Neural cell (in vitro differentiated cells): Measurements from ENCODE around the gene FBXO30. TPM values are rescaled to one million over a fixed set of nuclear protein-coding genes. Genes with fewer than 3 reads are reported as not detected.

Source experiments
- H2AFZ ChIP-seq: fragments of 200-600, 300-800 bp; sonication (generic), shearing (Covaris generic); 2 replicates; pipeline ENCODE4 v1.6.0; 2014; ENCODE audit warnings: low read depth, mild to moderate bottlenecking, antibody characterized with exemption, low read length, moderate library complexity
- H3F3A ChIP-seq: fragments of 200-600 bp; shearing (Covaris generic); 2 replicates; pipeline ENCODE4 v1.6.1; 2016; ENCODE audit warnings: mild to moderate bottlenecking, moderate library complexity, mixed read lengths, antibody characterized with exemption, low read length; ENCODE audit not compliant: insufficient read depth, poor library complexity, severe bottlenecking
- H3K27ac ChIP-seq: fragments of 200-600, 300-800 bp; sonication (generic), shearing (Covaris generic); 2 replicates; pipeline ENCODE4 v1.5.1; 2014; ENCODE audit warnings: mild to moderate bottlenecking, low read length, moderate library complexity
- H3K27me3 ChIP-seq: fragments of 300-800, 200-600 bp; sonication (generic), shearing (Covaris generic); 2 replicates; pipeline ENCODE4 v1.6.0; 2014; ENCODE audit warnings: mild to moderate bottlenecking, low read depth, low read length, moderate library complexity; ENCODE audit not compliant: insufficient read depth
- H3K36me3 ChIP-seq: fragments of 300-800, 200-600 bp; sonication (generic), shearing (Covaris generic); 2 replicates; pipeline ENCODE4 v1.5.1; 2014; ENCODE audit warnings: mild to moderate bottlenecking, antibody characterized with exemption, low read length, moderate library complexity; ENCODE audit not compliant: insufficient read depth
- H3K4me2 ChIP-seq: fragments of 300-800, 200-600 bp; sonication (generic), shearing (Covaris generic); 2 replicates; pipeline ENCODE4 v1.6.0; 2014; ENCODE audit warnings: mild to moderate bottlenecking, low read length
- H3K4me3 ChIP-seq: fragments of 300-800, 200-600 bp; sonication (generic), shearing (Covaris generic); 2 replicates; pipeline ENCODE4 v1.5.1; 2014; ENCODE audit warnings: mild to moderate bottlenecking, low read length, moderate library complexity
- H3K79me2 ChIP-seq: fragments of 200-600 bp; shearing (Covaris generic); replicated peaks from 2 replicates; pipeline ENCODE4 v1.6.0; 2014; ENCODE audit warnings: mild to moderate bottlenecking, low read length, moderate library complexity; ENCODE audit not compliant: insufficient read depth
- H3K9ac ChIP-seq: fragments of 300-800, 200-600 bp; sonication (generic), shearing (Covaris generic); 2 replicates; pipeline ENCODE4 v1.6.1; 2016; ENCODE audit warnings: mild to moderate bottlenecking, low read length, mixed read lengths
- H3K9me2 ChIP-seq: fragments of 200-600 bp; shearing (Covaris generic); 2 replicates; pipeline ENCODE4 v1.6.1; 2016; ENCODE audit warnings: mild to moderate bottlenecking, low read length, mixed read lengths; ENCODE audit not compliant: insufficient read depth
- H3K9me3 ChIP-seq: fragments of 200-600, 300-800 bp; sonication (generic), shearing (Covaris generic); 2 replicates; pipeline ENCODE4 v1.6.1; 2016; ENCODE audit warnings: mild to moderate bottlenecking, mixed run types, low read length, moderate library complexity, mixed read lengths
- H4K20me1 ChIP-seq: fragments of 200-600 bp; shearing (Covaris generic); 2 replicates; pipeline ENCODE4 v1.6.1; 2016; ENCODE audit warnings: mild to moderate bottlenecking, mixed run types; ENCODE audit not compliant: insufficient read depth
- CTCF ChIP-seq: fragments of 450-650 bp; IDR thresholded peaks from 2 replicates; pipeline ENCODE4 v1.5.1; 2014; ENCODE audit warnings: antibody characterized with exemption, mild to moderate bottlenecking, moderate library complexity; ENCODE audit not compliant: poor library complexity, severe bottlenecking
- EP300 ChIP-seq: fragments of 450-650 bp; conservative IDR thresholded peaks from 2 replicates; pipeline ENCODE4 v1.6.1; 2014; ENCODE audit warnings: antibody characterized with exemption, mild to moderate bottlenecking, moderate library complexity; ENCODE audit not compliant: poor library complexity, severe bottlenecking
- EZH2 ChIP-seq: fragments of 200-600, 300-800 bp; shearing (Covaris generic), sonication (generic); IDR thresholded peaks from 2 replicates; pipeline ENCODE4 v1.6.1; 2014; ENCODE audit warnings: antibody characterized with exemption, low read length, borderline replicate concordance, mild to moderate bottlenecking; ENCODE audit not compliant: insufficient read depth, poor library complexity, severe bottlenecking
- MXI1 ChIP-seq: fragments of 450-650 bp; conservative IDR thresholded peaks from 2 replicates; pipeline ENCODE4 v1.6.1; 2014; ENCODE audit warnings: antibody characterized with exemption, mild to moderate bottlenecking; ENCODE audit not compliant: poor library complexity, severe bottlenecking
- POLR2AphosphoS5 ChIP-seq: IDR thresholded peaks from 2 replicates; pipeline ENCODE4 v1.6.1; 2012
- RAD21 ChIP-seq: fragments of 450-650 bp; conservative IDR thresholded peaks from 2 replicates; pipeline ENCODE4 v1.6.1; 2014; ENCODE audit warnings: antibody characterized with exemption, mild to moderate bottlenecking, moderate library complexity
- SMC3 ChIP-seq: fragments of 450-650 bp; conservative IDR thresholded peaks from 2 replicates; pipeline ENCODE4 v1.6.1; 2014; ENCODE audit warnings: antibody characterized with exemption, mild to moderate bottlenecking, moderate library complexity; ENCODE audit not compliant: poor library complexity
- TAF1 ChIP-seq: IDR thresholded peaks from 2 replicates; pipeline ENCODE4 v1.6.1; 2012; ENCODE audit warnings: low read depth
- polyA plus RNA-seq: library from polyadenylated mRNA; depleted of rRNA; stranded (reverse); fragments of >200 nt; gene quantifications from 2 replicates; pipeline ENCODE4 v1.2.3, GENCODE V29; 2014
- TF ChIP-seq, protein P1 (sequence below): IDR thresholded peaks from 2 replicates; pipeline ENCODE4 v1.6.1; 2012; ENCODE audit warnings: borderline replicate concordance

FBXO30 gene
- polyA plus RNA-seq, 1 donor from 2014 or later = 14.0 TPM

GRCh38 chr6:145765449-145765848 lies 49.1 kb downstream of the FBXO30 start:
- Histone ChIP-seq H3K9ac (no peak overlapping the region), H3K9me2 (no peaks in the 10 kb centered on the region), H3K79me2 (no peaks in the 10 kb centered on the region), H3K4me3 (no peak overlapping the region), H3K9me3 (no peaks in the 10 kb centered on the region), H2AFZ (no peak overlapping the region), H3K27ac (no peak overlapping the region), H3K36me3 (no peaks in the 10 kb centered on the region), H4K20me1 (no peaks in the 10 kb centered on the region), H3K4me2 (no peak overlapping the region), H3K27me3 (no peaks in the 10 kb centered on the region), H3F3A (no peaks in the 10 kb centered on the region)
- TF ChIP-seq RAD21 (no peak), MXI1 (no peak), POLR2AphosphoS5 (no peak), SMC3 (no peak), CTCF (no peak), TAF1 (no peak), EZH2 (no peak), EP300 (no peak)
- TF ChIP-seq, protein P1, sequence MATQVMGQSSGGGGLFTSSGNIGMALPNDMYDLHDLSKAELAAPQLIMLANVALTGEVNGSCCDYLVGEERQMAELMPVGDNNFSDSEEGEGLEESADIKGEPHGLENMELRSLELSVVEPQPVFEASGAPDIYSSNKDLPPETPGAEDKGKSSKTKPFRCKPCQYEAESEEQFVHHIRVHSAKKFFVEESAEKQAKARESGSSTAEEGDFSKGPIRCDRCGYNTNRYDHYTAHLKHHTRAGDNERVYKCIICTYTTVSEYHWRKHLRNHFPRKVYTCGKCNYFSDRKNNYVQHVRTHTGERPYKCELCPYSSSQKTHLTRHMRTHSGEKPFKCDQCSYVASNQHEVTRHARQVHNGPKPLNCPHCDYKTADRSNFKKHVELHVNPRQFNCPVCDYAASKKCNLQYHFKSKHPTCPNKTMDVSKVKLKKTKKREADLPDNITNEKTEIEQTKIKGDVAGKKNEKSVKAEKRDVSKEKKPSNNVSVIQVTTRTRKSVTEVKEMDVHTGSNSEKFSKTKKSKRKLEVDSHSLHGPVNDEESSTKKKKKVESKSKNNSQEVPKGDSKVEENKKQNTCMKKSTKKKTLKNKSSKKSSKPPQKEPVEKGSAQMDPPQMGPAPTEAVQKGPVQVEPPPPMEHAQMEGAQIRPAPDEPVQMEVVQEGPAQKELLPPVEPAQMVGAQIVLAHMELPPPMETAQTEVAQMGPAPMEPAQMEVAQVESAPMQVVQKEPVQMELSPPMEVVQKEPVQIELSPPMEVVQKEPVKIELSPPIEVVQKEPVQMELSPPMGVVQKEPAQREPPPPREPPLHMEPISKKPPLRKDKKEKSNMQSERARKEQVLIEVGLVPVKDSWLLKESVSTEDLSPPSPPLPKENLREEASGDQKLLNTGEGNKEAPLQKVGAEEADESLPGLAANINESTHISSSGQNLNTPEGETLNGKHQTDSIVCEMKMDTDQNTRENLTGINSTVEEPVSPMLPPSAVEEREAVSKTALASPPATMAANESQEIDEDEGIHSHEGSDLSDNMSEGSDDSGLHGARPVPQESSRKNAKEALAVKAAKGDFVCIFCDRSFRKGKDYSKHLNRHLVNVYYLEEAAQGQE = no peak

DNA sequence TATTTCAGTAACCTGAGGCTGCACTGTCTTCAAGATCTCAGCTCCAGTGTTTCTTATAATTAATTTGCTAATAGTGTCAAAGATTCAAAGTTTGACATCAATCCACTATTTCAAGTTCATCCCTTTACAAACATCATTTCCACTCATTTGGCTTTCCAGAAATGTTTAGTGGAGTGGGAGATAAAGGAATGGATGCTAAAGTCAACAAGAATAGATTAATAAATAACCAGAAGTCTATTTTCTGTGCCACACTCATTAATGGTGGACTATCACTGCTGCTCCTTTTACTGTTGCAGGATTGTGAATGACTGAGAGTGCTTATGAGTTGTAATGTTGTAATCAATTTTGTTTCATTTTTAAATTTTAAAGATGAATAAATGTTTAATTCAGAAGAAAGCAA lies 50.9 kb downstream of the FBXO30 start:
- no peak overlapping the region for H3K27ac ChIP-seq
- no peaks in the 10 kb centered on the region for H4K20me1 ChIP-seq
- no peak overlapping the region for H3K9ac ChIP-seq
- H3K27me3 ChIP-seq = no peaks in the 10 kb centered on the region
- no peaks in the 10 kb centered on the region for H3F3A ChIP-seq
- H3K9me2 ChIP-seq = no peaks in the 10 kb centered on the region
- H3K4me2 ChIP-seq = no peak overlapping the region
- TF ChIP-seq POLR2AphosphoS5 = no peak
- no peak overlapping the region for H2AFZ ChIP-seq
- H3K4me3 ChIP-seq = no peak overlapping the region
- H3K9me3 ChIP-seq = no peaks in the 10 kb centered on the region
- no peaks in the 10 kb centered on the region for H3K79me2 ChIP-seq
- H3K36me3 ChIP-seq = no peaks in the 10 kb centered on the region

GRCh38 chr6:145761584-145761983 lies 53.0 kb downstream of the FBXO30 start:
- Histone ChIP-seq H2AFZ (no peak overlapping the region), H3K9me2 (no peaks in the 10 kb centered on the region), H3K36me3 (no peaks in the 10 kb centered on the region), H3K4me3 (no peak overlapping the region), H4K20me1 (no peaks in the 10 kb centered on the region), H3K4me2 (no peak overlapping the region), H3F3A (no peaks in the 10 kb centered on the region), H3K27me3 (no peaks in the 10 kb centered on the region), H3K79me2 (no peaks in the 10 kb centered on the region), H3K9ac (no peak overlapping the region), H3K9me3 (no peaks in the 10 kb centered on the region), H3K27ac (no peak overlapping the region)
- no peak for TF ChIP-seq MXI1
